Skin of body (tissue), 2 donors: ENCODE measurements around the gene MAPT. TPM values are rescaled to one million over a fixed set of nuclear protein-coding genes. Genes with fewer than 3 reads are reported as not detected.
"Not testable (repeated sequence)": the region's sequence is repeated elsewhere in the genome, so short reads cannot be mapped to it uniquely, and the experiment has no call there.

Experiments
- DNase-seq: peaks from one replicate; lab custom pipeline; 2025; lab: John Stamatoyannopoulos, UW
- total RNA-seq: library from RNA; depleted of rRNA; stranded (reverse); fragments of >200 nt; gene quantifications from one replicate; pipeline ENCODE4 v1.2.3, GENCODE V29; 2014

Gene MAPT
- total RNA-seq, 1 donor from 2014 or later, result 4.8 TPM

GRCh38 chr17:45927247-45927646 lies 32.9 kb downstream of the MAPT start:
- DNase-seq, result no peak

GRCh38 chr17:45929344-45929743 lies 35.0 kb downstream of the MAPT start:
- no peak for DNase-seq

- no peak for DNase-seq
These were observed 36.1 kb downstream of the MAPT start for GRCh38 chr17:45930420-45930951.

- no peak for DNase-seq
These were observed 37.3 kb downstream of the MAPT start for GRCh38 chr17:45931677-45932076.

GRCh38 chr17:45934044-45934979 lies 40.0 kb downstream of the MAPT start:
- no peak for DNase-seq

GRCh38 chr17:45935197-45935709 lies 40.9 kb downstream of the MAPT start:
- DNase-seq, result no peak

- no peak for DNase-seq
These were observed 41.6 kb downstream of the MAPT start for GRCh38 chr17:45935710-45936509.

GRCh38 chr17:45936610-45937009 lies 42.3 kb downstream of the MAPT start:
- DNase-seq, result no peak

GRCh38 chr17:45937186-45937585 lies 42.8 kb downstream of the MAPT start:
- not testable (repeated sequence) for DNase-seq

GRCh38 chr17:45939395-45939794 lies 45.0 kb downstream of the MAPT start:
- DNase-seq, result no peak

- no peak for DNase-seq
These were observed 45.9 kb downstream of the MAPT start for GRCh38 chr17:45940293-45940692.

- no peak for DNase-seq
These were observed 46.5 kb downstream of the MAPT start for GRCh38 chr17:45940826-45941225.

GRCh38 chr17:45941395-45941794 lies 47.0 kb downstream of the MAPT start:
- no peak for DNase-seq

- DNase-seq, result no peak
These were observed 47.9 kb downstream of the MAPT start for GRCh38 chr17:45942284-45942683.

GRCh38 chr17:45946841-45947256 lies 52.5 kb downstream of the MAPT start:
- DNase-seq, result no peak

- DNase-seq, result no peak
These were observed 54.1 kb downstream of the MAPT start for GRCh38 chr17:45948498-45948880.

GRCh38 chr17:45948881-45949624 lies 54.7 kb downstream of the MAPT start:
- no peak for DNase-seq

GRCh38 chr17:45949755-45950320 lies 55.5 kb downstream of the MAPT start:
- no peak for DNase-seq

- no peak for DNase-seq
These were observed 56.5 kb downstream of the MAPT start for GRCh38 chr17:45950888-45951287.

- no peak for DNase-seq
These were observed 57.0 kb downstream of the MAPT start for GRCh38 chr17:45951403-45951802.

- no peak for DNase-seq
These were observed 57.6 kb downstream of the MAPT start for GRCh38 chr17:45951941-45952340.
